PC-9 (cell line): ENCODE data around the gene CMSS1.

ENCODE experiments used
- EZH2 ChIP-seq: fragments of 200-600 bp; sonication (generic); IDR thresholded peaks from 2 replicates; pipeline ENCODE4 v1.8.0; 2017; ENCODE audit warnings: antibody characterized with exemption, low read depth
- TF ChIP-seq, protein P1 (sequence below): fragments of 200-600 bp; sonication (generic); conservative IDR thresholded peaks from 2 replicates; pipeline ENCODE4 v1.6.1; 2017; ENCODE audit warnings: mixed run types, antibody characterized with exemption, mild to moderate bottlenecking, moderate library complexity

DNA sequence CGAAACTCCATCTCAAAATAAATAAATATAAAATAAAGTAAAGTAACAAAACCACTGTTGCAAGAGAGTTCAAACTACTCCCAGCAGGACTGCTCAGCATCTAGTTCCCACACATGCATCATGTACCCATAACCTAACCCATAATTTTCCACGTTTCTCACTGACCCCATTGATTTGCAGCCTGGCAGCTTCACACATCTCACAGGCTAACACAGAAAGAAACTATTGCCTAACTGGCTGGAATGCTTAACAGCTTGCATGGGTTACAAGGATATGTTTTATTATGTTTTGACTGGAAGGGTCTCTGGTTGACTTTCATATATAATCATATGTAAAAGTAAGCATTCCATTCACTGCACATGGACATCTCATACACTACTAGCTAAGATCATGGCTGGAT is 387.5 kb downstream of the CMSS1 start:
- TF ChIP-seq, protein P1, sequence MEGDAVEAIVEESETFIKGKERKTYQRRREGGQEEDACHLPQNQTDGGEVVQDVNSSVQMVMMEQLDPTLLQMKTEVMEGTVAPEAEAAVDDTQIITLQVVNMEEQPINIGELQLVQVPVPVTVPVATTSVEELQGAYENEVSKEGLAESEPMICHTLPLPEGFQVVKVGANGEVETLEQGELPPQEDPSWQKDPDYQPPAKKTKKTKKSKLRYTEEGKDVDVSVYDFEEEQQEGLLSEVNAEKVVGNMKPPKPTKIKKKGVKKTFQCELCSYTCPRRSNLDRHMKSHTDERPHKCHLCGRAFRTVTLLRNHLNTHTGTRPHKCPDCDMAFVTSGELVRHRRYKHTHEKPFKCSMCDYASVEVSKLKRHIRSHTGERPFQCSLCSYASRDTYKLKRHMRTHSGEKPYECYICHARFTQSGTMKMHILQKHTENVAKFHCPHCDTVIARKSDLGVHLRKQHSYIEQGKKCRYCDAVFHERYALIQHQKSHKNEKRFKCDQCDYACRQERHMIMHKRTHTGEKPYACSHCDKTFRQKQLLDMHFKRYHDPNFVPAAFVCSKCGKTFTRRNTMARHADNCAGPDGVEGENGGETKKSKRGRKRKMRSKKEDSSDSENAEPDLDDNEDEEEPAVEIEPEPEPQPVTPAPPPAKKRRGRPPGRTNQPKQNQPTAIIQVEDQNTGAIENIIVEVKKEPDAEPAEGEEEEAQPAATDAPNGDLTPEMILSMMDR = no peak
- no peak for TF ChIP-seq EZH2
